ENCODE measurements around the gene MRC2. TPM values are rescaled to one million over a fixed set of nuclear protein-coding genes. Genes with fewer than 3 reads are reported as not detected.

Gene MRC2
- total RNA-seq, 4 donors from 2014 or later = 10.6 to 40.5 (median 21.6) TPM

GRCh38 chr17:62591333-62591732, 36.1 kb upstream of the MRC2 start:
- no peak for TF ChIP-seq CTCF (IDR thresholded peaks at IDR 0.05; ENCODE audit: low read depth)

- no peak for TF ChIP-seq CTCF (IDR thresholded peaks at IDR 0.05; ENCODE audit: low read depth)
These were observed 35.0 kb upstream of the MRC2 start for GRCh38 chr17:62592341-62593099.

- no peak for TF ChIP-seq CTCF (IDR thresholded peaks at IDR 0.05; ENCODE audit: low read depth)
These were observed 32.0 kb upstream of the MRC2 start for GRCh38 chr17:62595484-62595883.

GRCh38 chr17:62596662-62597061, 30.8 kb upstream of the MRC2 start:
- no peak for TF ChIP-seq CTCF (IDR thresholded peaks at IDR 0.05; ENCODE audit: low read depth)

- no peak for TF ChIP-seq CTCF (IDR thresholded peaks at IDR 0.05; ENCODE audit: low read depth)
These were observed 30.3 kb upstream of the MRC2 start for GRCh38 chr17:62597150-62597549.

- TF ChIP-seq CTCF (IDR thresholded peaks at IDR 0.05; ENCODE audit: low read depth) = no peak
These were observed 29.6 kb upstream of the MRC2 start for GRCh38 chr17:62597920-62598319.

- no peak for TF ChIP-seq CTCF (IDR thresholded peaks at IDR 0.05; ENCODE audit: low read depth)
These were observed 27.4 kb upstream of the MRC2 start for GRCh38 chr17:62599964-62600657.
